GM23248 (cell line): Measurements from ENCODE around the gene MITF.

Experiments used
- EZH2 ChIP-seq: fragments of 200-600 bp; sonication (generic); IDR thresholded peaks from 2 replicates; pipeline ENCODE4 v1.6.1; 2018; ENCODE audit warnings: antibody characterized with exemption, mild to moderate bottlenecking; ENCODE audit not compliant: insufficient read depth, poor library complexity, severe bottlenecking
- EZH2phosphoT487 ChIP-seq: fragments of 200-600 bp; sonication (generic); IDR thresholded peaks from 2 replicates; pipeline ENCODE4 v1.6.1; 2018; ENCODE audit warnings: antibody characterized with exemption, moderate library complexity, mild to moderate bottlenecking, low read depth; ENCODE audit not compliant: insufficient read depth

- TF ChIP-seq EZH2phosphoT487, result no peak
- TF ChIP-seq EZH2, result no peak
Observed at GRCh38 chr3:69787436-69788168, 48.3 kb downstream of the MITF start.
